GM19239 (cell line): ENCODE results near the gene TEKT3.

Experiments used
- DNase-seq: peaks from one replicate; pipeline ENCODE4 v3.0.0; 2011; ENCODE audit warnings: low spot score; ENCODE audit not compliant: insufficient read length
- FAIRE-seq: peaks from 2 replicates; lab custom pipeline; 2011; peaks lifted over from hg19 to GRCh38; lab: Jason Lieb, UNC

TEKT3 gene

DNA sequence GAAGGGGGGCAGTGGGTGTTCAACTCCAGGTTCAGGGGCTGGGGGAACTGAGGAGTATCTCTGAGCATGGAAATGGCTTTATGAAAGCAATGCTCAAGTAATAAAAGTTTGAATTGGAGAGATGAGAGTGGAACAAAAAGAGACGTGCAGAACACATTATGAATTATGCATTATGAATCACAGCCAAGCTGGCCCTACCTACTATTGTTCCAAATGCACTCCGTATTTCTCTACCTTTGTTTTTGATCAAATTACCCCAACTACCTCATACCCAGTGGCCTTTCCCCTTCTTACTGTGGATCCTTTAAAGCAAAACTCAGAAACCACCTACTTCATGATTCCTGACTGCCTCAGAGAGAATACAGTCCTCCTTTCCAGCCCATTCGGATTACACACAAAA lies 38.1 kb downstream of the TEKT3 start:
- FAIRE-seq (no peak), DNase-seq (no peak)

DNA sequence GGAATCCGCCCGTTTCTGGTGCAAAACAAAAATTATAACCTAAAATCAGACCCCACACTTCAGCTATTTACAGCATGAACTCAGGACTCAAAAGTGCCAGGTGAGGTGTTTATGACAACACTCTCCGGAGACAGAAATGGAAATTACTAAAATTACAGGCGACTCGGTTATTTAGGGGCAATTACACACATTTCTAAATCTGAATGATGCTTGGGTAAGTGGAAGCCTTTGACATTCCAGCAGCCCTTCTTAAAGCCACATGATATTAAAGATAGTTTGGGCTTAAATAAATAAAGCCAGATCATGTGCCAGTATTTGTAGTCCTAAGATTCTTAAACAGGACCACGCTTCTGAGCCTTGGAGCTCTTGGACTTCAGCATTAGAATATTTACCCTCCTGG lies 39.6 kb downstream of the TEKT3 start:
- DNase-seq (no peak), FAIRE-seq (no peak)

GRCh38 chr17:15298176-15298575 lies 43.2 kb downstream of the TEKT3 start:
- FAIRE-seq = no peak

DNA sequence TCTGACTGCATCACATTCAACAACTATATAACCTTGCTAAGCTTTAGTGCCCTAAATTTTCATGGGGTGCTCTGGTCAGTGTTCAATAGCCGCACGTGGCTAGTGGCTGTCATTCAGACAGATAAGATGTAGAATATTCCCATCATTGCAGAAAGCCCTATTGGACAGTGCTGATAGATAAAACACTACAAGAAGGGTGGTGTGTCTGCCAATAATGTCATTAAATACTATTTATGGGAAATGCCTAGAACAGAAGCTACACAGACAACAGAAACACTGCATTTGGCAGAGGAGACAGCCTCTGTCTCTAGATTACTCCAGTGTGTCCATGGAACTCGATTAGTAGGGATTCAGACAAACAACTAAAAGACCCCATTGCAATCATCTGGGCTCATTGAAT lies 47.8 kb downstream of the TEKT3 start:
- FAIRE-seq = no peak
- no peak for DNase-seq

More at GRCh38 chr17:15298176-15298575, 43.2 kb downstream of the TEKT3 start:
- DNase-seq = no peak

DNA sequence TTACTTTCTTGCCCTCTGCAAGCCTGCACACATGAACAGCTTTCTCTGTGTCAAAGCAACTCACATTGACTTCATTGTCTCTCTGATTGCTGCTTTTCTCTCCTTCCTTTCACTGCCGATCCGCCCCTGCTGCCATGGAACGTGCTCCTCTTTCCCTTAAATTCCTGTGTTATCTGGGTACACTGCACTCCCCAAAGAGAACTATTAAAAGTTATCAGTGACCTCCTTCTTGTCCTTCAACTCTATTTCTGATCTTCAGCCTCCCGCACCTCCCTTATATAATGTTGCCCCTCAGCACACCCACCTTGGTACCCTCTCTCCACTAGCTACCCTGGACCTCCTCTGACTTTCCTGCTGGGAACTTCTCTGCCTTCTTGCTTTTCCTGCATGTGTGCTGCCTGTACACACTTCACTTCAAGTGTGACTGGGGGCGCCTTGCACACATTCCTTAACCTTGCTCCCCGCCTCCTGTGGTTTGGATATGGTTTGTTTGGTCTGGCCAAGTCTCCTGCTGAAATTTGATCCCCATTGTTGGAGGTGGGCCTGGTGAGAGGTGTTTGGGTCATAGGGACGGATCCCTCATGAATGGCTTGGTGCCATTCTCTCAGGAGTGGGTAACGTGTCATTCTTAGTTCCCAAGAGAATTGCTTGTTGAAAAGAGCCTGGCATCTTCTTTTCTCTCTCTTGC lies 49.6 kb downstream of the TEKT3 start:
- no peak for DNase-seq
- FAIRE-seq = no peak

- no peak for DNase-seq
- no peak for FAIRE-seq
Observed at GRCh38 chr17:15290605-15291004, 50.8 kb downstream of the TEKT3 start.

- FAIRE-seq = no peak
Observed at GRCh38 chr17:15289285-15290183, 51.9 kb downstream of the TEKT3 start.

GRCh38 chr17:15288859-15289258 lies 52.5 kb downstream of the TEKT3 start:
- DNase-seq (no peak), FAIRE-seq (no peak)

More at GRCh38 chr17:15289285-15290183, 51.9 kb downstream of the TEKT3 start:
- DNase-seq = no peak

DNA sequence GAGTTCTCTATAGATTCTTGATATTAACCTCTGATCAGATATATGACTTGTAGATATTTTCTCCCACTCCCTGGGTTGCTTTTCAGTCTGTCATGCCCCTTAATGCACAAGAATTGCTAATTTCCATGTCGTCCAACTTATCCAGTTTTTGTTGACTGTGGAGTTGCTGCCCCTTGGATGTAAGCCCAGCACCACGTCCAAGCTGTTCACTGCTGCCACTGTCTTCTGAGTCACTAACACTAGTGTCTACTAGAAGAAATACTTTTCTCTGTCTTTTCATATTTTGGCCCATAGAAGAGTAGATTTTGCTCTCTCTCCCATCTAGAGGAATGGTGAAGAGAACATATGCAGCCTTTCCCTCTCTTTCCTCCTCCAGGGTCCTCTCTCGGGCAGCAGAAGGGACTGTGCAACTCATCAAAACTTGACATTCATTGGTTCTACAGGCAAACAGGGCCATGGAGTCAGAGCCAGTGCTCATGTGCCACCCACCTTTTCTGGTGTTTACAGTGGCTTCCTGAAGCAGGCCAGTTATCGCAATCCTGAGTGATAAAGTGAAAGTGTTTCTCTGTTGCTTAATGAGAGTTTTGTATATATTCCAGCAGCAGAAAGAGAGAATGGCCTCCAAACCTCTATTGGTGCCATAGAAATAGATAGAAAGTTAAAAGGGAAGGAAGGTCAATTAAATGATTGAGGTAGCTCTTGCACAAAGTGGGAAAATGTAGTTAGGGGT lies 53.7 kb downstream of the TEKT3 start:
- DNase-seq = no peak
- FAIRE-seq = no peak

- FAIRE-seq (no peak), DNase-seq (no peak)
Observed at GRCh38 chr17:15285466-15285865, 55.9 kb downstream of the TEKT3 start.

DNA sequence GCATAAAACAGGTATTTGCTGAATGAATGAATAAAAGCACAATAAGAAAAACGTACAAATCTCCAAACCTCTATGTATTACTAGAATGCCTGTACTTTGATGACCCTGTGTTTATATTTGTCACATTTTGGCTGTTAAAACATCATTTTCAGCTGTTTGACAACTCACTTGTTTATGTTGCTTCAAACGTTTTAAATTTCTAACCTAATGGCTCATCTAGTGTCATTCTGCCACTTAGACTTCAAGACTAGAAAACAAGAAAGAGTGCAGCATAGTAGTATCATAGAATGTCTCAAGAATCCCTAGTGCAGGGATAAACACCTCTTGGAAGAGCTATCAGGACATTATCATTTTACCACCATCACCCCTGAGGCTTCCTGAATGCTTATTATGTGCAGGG lies 56.9 kb downstream of the TEKT3 start:
- FAIRE-seq (no peak), DNase-seq (no peak)

GRCh38 chr17:15284107-15284506 lies 57.3 kb downstream of the TEKT3 start:
- FAIRE-seq (no peak), DNase-seq (no peak)

DNA sequence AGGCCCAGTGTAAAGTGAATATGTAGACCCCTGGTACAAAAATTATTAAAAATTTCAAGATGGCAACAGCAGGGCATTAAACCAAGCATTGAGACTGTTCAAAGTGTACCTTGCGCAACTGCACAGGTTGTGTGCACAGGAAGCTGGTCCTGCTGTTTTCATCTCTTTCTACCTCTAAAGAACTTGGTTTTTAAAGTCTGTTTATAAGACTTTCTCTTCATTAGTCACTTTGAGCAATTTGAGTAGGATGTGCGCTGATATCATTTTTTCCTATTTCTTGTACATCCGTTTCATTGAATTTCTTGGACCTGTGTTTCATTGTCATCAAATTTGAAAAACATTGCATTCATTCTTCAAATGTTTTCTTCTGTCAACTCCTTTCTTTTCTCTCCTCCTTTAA lies 59.5 kb downstream of the TEKT3 start:
- FAIRE-seq (no peak), DNase-seq (no peak)

DNA sequence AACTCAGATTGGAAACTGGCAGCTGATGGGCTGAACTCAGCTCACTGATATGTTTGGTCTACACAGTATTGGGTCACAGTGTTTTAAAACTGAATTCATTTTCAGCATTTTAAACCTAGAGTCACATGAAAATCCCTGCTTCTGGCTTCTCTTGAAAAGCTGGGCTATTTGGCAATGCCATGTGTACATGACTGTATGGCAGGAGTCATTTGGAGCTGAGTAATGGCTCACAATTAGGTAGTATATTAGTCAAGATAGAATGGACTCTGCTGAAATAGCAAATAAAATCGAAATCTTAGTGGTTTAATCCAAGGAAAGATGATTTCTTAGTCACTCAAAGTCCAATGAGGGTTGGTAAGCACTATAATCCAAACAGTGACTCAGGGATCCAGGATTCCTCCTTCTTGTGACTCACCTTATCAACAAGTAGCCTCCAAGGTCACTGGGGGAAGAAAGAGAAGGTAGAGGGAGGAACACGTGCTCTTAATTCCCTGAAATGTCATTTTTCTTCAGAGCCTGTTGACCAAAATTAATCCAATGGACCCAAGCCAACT lies 62.4 kb downstream of the TEKT3 start:
- DNase-seq = no peak
- no peak for FAIRE-seq

- FAIRE-seq (no peak), DNase-seq (no peak)
Observed at GRCh38 chr17:15278380-15278779, 63.0 kb downstream of the TEKT3 start.

- DNase-seq (no peak), FAIRE-seq (no peak)
Observed at GRCh38 chr17:15274017-15274416, 67.4 kb downstream of the TEKT3 start.

DNA sequence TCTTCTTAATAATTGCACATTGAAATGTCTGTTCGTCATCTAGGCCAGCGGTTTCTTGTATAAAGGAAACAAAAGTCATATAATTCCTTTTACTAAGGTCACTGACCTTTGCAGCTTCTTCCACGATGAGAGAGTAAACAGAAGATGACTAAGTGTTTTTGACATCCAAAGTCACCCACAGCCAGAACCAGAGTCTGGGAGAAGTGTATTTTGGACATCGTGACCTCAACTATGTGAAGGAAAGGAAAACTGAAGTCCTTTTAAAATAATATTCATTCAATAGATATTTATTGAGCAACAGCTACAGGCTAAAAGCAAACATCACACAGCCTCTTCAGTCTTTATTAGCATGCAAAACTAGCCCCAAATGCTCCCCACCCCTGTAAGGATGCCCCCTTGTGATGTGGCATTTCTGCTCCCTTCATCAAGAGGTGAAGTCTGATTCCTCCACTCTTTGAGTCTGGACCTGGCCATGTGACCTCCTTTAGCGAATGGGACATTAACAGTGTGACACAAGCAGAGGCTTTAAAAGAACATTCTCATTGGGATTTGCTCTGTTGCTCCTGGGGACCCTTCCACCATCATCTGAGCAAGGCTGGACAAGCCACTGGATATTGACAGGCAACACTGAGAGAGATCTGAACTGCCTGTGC lies 68.1 kb downstream of the TEKT3 start:
- FAIRE-seq = no peak
- no peak for DNase-seq

DNA sequence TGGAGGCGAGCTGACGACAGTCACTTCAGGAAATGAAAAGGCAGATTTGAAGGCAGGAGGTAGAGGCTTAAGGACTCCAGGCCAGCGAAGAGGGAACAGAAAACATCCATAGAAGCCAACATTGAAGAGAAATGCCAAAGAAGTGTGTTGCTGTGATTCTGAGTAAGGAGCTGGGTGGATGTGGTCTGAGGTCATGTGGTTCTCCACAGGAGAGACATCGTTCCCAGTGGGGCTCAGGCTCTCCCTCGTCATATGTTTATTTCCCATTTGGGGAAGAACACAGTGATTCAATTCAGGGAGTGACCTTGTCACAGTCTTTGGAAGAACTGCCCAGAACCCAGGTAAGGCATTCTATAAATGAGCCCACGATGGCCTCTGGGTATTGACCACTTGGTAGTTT lies 69.7 kb downstream of the TEKT3 start:
- FAIRE-seq (no peak), DNase-seq (no peak)

DNA sequence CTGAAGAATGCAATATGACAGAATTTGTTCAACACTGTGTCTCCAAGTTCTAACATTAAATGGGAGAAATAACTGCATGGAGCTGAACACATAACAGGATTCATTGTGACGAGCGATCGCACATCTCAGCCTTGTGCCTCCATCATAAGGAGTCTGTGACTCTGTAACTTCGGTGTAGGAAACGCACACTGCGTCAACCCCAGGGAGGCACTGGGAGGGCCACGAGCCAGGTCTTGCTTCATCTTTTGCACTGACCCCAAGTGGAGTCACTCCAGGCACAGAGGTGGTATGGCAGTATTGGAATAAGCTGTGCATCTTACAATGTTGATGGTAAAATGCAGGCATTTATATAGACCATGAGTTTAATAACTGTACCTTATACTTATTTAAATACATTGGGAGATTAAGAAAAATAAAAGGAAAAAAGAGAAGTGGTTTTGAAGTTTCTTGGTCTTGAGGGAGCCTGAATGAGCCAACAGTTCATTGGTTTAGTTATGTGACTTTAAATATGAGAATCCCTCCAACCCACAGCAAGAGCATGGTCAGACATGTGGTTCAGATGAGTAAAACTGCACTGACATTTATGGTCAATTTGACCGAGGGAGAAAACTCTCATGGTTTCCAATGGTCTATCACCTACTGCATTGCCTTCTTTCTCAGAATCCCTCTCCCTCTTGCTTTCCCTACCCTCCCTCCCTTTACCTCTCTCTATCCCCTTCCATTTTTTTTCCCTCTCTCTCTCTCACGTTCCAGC lies 70.6 kb downstream of the TEKT3 start:
- DNase-seq (no peak), FAIRE-seq (no peak)

GRCh38 chr17:15269780-15270089 lies 71.7 kb downstream of the TEKT3 start:
- no peak for FAIRE-seq
- no peak for DNase-seq
